NCI-H2227 (cell line): ENCODE results near the gene HAND1.
A peak's percentile ranks its signal among the peaks of the same experiment; 100 is the strongest.

ENCODE experiments used
- DNase-seq: peaks from one replicate; lab custom pipeline; 2025; ENCODE audit not compliant: unreplicated experiment; lab: John Stamatoyannopoulos, UW

The HAND1 gene

DNA sequence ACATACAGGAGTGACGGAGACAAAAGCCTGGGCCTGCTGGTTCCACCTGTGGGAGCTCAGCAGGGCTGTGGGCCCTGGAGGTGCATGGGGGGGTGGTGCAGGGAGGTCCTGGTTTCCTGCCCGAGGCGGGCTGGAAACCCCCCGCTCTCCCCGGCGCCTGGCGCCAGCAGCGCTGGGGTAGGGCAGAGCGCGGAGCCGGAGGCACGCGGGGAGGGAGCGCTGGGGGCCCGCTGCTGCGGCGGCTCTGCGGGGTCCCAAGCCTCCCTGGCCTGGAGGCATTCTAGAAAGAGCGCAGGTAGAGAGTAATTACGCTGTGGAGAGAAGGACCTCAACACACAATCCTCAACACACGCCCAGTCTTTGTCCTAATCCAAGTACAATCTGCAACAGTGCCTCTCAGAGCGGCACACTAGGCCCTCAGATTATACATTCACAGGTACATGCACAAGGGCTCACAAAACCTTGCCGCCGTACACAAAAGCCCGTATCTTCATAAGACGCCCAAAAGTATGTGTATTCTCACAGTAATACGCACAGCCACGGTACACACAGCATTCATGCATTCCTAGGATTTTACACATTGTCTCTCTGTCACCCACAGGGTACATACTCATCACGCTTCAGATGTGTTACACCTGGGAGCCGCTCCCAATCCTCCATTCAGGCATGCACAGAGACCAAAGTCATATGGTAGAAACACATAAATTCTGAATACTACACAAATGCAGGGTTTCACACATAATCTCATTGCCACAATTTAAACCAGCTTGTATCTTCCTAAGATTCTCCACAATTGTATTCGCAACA, 2.1 kb upstream of the HAND1 start:
- DNase-seq, result no peak

DNA sequence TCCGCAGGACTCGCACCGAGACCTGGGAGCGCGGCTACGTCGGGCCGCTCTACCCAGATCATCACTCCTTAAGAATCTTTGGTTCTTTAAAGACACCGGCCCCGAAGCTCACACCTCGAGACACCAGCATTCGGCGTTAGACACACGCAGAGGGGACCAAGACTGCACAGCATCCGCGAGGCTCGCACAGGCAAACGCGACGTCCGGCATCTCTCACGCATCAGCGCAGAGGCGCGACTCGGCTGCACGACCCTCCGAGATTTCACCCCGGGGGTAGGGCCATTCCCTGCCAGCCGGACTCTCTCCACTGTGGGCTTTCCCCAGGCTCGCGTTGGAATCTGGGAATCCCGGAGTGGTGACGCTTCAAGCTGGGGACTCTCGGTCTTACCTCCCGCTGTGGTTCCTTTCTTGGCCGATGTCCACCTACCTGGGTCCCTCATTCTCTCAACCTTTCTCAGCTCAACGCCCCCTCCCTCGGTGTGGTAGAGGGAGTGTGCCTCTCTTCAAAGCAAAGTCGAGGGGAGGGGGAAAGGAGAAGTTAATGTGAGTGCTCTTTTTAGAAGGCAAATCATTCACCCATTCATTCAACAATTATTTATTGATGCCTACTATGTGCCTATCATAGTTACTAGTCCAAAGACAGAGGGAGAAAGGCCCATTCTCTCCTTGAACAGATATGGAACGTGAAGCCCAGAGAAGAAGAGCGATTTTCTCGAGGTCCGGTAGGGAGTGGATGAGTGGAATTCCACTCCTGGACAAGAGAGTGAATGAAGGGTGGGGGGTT, 1.3 kb upstream of the HAND1 start:
- DNase-seq, result no peak

DNA sequence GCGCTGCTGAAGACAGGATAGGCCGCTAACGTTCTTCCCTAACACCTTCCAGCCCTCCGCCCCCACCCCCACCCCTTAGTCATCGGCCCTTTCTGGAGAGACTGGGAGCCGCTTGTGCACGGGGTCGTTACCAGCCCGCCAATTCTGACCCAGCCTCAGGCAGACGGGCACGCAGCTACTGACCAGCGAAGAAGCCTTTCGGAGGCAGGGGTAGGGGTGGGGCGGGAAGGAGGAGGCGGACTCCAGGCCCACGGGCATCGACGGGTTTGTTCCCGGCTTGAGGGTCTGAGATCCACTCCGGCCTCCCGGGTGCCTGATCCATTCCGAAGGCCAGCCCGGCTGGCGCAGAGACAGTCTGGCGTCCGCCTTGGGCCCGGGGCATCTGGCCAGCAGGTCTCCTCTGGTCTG, 729 bp upstream of the HAND1 start:
- no peak for DNase-seq

DNA sequence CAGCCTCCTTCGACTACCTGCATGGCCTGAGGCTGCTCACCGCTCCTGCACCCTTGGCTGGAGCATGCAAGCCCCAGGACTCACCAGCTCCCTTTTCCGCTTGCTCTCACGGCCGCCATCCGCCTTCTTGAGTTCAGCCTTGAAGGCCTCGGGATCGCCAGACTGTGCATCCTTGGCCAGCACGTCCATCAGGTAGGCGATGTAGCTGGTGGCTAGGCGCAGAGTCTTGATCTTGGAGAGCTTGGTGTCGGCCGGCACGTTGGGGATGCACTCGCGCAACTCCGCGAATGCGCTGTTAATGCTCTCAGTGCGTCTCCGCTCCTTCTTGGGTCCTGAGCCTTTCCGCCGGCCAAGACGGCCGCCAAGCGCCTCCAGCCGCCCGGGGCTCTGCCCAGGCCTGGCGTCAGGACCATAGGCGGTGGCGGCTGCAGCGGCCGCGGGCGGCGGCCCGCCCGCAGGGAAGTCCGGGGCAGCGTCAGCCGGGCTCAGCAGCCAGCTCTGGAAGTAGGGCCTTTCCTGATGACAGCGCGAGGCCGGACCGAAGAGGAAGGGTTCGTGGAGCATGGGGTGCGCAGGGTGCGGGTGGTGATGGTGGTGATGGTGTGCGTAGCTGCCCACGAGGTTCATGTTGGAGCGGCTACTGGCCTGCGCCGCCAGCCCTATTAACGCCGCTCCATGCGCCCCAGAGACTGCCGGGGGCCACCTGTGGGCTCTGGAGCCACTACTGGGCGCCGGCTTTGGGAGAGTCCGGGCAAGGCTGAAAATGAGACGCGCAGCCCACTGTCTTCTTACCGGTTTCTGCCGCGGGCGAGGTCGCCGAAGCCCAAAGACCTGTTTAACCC, 424 bp downstream of the HAND1 start:
- no peak for DNase-seq

DNA sequence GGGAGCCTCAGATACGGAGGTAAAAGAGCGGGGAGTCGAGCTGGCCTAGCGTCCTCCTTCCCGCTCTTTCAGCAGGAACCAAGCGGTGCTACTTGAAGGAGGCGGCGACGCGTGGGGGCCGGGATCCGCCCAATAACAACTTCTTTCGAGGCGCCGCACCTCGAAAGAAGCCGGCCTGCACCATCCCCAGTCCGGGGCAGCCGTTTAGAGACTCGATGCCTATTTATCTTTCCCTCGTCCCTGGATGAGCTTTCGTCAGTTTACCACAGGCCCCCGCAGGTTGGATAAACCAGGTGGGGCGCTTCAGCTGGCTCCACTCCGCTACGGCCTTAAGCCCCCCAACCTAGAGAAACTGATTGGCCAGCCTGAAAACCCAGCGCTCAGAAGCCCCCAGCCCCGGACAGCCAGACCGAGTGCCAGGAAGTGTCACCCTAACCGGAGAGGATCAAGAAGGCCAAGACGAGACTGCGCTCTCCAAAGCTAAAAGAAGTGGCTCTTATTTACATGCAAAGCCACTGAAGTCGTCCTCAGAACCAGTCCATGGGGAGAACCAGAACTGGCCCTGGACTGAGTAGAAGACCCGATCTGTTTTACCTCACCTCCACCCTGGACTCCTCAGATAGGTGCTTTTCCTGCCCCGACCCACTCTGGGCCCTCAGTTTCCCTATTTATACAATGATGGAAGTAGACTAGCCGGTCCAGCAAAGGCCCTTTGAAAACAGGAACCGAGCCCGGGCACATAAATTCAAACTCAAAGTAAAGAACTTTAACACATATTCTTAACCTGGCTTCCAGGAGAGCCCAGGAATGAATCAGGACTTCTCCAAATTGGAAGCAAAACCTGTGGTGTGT, 1.4 kb downstream of the HAND1 start:
- DNase-seq, result no peak

DNA sequence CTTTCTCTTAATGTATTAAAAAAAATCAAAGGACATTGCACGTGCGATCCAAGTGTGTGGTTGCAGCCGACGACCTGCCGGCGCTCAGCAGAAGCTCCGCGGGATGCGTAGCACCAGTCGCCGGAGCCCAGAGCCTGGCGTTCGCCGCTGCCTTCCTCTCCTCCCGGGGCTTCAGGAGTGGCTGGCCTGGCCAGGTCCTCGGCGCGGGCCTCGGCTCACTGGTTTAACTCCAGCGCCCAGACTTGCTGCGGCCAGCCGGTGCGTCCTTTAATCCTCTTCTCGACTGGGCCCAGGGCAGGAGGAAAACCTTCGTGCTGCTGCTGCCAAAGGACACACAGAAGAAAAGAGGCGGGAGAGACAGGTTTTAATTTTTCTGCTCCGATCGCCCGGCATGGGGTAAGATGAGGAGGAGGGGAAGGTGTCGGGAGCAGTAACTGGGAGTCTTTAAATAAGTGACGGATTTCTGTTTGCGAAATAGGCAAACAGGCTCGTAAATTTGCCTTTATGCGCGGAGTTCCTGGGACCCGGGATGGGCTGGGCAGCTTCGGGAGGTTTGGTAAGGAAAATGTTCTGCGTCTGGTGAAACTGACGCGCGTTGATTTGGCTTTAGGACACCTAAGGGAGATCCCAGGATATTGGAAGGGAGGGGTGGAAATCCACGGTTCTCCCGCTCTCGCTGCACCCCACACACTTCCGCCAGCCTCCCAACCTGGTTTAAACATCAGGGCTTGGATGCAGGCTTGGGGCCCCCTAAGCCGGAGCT, 2.3 kb downstream of the HAND1 start:
- no peak for DNase-seq

DNA sequence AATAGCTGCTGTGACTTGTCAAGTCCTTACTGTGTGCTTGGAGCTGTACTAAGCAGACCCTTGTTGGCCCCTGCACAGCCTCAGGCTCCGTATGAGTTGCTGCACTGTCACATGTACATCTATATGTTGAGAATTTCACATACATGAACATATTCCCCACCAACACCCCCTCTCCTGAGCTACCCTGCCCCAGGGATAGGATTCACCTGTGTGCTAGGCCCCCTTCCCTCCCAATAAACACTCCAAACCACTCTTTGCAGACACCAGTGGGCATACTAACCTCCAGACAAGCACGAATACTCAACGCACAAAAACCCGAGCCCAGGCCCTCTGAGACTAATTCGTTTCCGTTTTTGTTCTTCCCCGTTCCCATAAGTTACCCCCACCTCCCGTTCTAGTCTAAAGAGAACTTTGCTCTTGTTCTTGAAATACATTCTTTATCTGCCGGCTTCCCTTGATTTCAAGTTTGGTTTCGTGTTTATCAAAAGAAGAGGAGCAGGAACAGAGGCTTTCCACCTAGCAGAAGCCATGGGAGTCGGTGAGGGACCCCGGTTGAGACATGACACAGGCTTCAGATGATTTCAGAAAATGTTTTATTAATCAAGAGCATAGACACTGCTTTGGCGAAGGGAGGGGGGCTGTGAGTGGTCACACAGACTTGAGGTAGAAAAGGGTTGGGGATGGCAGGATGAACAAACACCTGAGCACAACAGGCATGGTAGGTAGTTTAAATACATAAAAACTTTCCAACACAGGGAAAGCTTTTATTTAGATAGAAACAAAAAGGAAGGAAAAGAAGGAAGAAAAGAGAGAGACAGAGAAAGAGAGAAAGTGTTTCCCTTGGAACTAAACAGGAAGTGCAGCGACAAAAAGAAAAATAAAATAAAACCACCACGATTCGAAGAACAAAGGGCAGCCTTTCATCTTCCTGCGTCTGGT, 3.4 kb downstream of the HAND1 start:
- no peak for DNase-seq

- DNase-seq, result no peak
These were observed 4.3 kb downstream of the HAND1 start for GRCh38 chr5:154473581-154474283.

DNA sequence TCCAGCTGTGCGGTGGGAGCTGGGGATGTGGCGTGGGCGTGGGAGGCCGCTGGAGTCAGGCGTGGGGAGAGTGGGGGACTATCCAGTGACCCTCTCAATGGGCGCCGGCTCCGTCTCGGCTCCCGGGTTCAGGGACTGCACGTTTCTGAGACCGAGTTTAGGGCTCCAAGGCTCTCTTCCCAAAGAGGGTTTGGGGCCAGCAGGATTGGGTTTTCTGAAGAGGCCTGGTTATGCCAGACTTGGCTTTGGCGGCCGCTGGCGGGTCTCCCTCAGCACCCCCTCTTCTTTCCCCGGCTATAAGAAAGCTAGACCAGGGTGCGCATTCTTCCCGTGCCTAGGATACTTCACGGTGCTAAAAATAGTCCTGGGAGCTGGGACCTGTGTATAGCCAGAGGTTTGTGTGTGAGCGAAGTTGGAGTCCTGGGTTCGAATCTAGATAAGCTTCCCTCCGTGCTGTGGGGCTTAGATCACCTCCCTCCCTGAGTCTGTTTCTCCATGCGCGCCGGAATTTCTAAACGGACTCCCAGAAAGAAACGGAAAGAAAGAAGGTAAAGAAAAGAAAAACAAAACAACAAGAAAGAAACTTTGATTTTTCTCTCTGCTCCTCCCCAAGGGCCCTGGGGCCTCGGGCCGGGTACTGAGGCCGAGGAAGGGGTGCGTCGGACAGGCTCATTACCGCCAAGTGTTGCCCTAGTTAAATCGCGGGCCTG, 5.0 kb downstream of the HAND1 start:
- DNase-seq, result no peak

DNA sequence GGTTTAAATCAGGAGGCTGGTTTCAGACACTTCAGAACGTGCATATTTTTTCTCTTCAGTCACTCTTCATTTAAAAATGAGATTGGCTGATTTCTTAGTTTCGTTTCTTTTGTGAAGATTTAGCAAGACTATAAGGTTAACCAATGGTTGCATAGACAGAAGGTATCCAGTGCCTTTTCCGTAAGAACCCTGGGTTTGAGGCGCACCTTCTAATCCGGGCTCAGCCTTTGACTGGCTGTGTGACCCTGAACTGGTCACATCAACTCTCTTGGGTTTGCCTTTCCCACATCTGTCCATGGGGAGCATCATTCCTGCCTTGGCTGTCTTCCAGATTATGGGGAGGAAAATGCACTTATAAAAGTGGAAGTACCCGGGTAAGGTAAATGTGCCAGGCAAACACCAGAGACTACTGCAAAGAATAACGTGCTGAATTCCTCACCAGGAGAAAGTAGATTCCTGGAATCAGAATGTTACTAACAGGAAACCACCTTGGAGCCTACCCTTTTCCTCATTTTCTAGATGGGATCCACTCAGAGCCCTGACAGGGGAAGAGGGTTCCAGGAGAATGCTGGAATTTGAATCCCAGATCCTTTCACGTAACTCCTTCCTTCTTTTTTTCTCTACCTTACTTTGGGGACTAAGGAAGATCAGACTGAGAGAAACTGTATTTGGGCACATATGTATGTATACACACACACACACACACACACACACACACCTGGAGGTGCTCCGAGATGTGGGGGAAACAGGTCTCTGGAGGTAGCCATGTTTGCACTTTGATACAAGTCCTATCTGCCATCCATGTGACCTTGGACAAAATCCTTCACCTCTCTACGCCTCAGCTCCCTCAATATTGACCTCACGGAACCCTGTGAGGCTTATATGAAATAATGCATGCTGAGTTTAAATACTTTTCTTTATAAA, 6.8 kb downstream of the HAND1 start:
- DNase-seq, result no peak

- no peak for DNase-seq
These were observed 7.9 kb downstream of the HAND1 start for GRCh38 chr5:154470137-154470536.

GRCh38 chr5:154467655-154468354, 10.2 kb downstream of the HAND1 start:
- peak; percentile 70 for DNase-seq

- no peak for DNase-seq
These were observed 11.4 kb downstream of the HAND1 start for GRCh38 chr5:154466671-154467070.

GRCh38 chr5:154466147-154466546, 11.9 kb downstream of the HAND1 start:
- DNase-seq, result no peak

DNA sequence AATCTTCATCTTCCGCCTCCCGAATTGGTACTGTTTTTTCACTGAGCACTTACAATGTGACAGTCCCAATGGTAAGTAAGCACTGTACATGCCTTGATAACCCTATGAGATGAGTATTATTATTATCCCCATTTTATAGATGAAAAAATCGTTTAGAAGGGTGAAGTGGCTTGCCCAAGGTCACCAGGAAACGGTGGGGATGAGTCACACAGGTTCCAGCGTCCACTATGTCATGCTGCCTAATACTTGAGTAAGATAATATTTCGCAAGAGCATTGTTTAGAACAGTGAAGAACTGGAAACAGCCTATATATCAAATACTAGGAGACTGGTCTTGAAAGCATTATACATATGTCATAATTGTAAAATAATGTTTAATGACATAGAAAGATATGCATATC, 12.9 kb downstream of the HAND1 start:
- DNase-seq, result no peak

- no peak for DNase-seq
These were observed 13.6 kb downstream of the HAND1 start for GRCh38 chr5:154464438-154464837.
